ENCODE results near the gene PADI4.

The PADI4 gene, protein sequence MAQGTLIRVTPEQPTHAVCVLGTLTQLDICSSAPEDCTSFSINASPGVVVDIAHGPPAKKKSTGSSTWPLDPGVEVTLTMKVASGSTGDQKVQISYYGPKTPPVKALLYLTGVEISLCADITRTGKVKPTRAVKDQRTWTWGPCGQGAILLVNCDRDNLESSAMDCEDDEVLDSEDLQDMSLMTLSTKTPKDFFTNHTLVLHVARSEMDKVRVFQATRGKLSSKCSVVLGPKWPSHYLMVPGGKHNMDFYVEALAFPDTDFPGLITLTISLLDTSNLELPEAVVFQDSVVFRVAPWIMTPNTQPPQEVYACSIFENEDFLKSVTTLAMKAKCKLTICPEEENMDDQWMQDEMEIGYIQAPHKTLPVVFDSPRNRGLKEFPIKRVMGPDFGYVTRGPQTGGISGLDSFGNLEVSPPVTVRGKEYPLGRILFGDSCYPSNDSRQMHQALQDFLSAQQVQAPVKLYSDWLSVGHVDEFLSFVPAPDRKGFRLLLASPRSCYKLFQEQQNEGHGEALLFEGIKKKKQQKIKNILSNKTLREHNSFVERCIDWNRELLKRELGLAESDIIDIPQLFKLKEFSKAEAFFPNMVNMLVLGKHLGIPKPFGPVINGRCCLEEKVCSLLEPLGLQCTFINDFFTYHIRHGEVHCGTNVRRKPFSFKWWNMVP

DNA sequence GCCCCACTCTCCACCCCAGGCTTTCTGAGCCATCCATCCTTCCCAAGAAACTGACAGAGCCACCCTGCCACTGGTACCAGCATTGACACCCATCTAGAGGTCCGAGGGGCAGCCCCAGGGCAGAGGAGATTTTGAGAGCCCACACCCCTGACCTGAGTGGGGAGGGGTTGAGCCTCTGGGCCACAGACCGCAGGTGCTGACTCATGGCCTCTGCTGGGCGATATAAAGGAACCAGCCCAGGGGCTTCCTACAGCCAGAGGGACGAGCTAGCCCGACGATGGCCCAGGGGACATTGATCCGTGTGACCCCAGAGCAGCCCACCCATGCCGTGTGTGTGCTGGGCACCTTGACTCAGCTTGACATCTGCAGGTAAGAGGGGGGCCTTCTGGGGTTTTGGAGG, at the start of gene PADI4:
Gene PADI4, plus strand, starts transcription at position 252 of the 400 bp plus-strand sequence. Its CDS starts 26 bp downstream, at position 278.
- DNase-seq (ENCODE audit: low read depth in 3 of 3), result no peak

GRCh38 chr1:17258758-17259130, 49.3 kb upstream of the PADI4 start:
- no peak for DNase-seq (ENCODE audit: low read depth in 3 of 3)

- DNase-seq (ENCODE audit: low read depth in 3 of 3), result no peak
Observed at GRCh38 chr1:17259233-17259873, 48.6 kb upstream of the PADI4 start.

DNA sequence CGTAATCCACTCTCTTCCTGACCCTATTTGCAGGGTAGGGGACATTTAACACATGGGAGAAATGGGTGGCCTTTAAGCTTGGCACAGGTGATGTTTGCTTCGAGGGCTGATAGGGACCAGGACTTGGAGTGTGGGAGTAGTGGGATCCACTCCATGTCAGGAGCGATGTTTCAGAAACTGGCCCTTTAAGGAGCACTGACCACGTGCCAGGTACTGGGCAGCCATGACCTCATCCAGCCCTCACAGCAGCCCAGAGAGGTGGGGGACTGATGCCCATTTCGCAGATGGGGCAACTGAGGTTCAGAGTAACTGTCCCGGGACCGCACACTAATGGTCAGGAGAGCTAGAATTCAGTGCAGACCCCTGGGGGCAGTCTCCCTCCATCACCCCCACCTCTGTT, 47.7 kb upstream of the PADI4 start:
- DNase-seq (ENCODE audit: low read depth in 3 of 3), result no peak

DNA sequence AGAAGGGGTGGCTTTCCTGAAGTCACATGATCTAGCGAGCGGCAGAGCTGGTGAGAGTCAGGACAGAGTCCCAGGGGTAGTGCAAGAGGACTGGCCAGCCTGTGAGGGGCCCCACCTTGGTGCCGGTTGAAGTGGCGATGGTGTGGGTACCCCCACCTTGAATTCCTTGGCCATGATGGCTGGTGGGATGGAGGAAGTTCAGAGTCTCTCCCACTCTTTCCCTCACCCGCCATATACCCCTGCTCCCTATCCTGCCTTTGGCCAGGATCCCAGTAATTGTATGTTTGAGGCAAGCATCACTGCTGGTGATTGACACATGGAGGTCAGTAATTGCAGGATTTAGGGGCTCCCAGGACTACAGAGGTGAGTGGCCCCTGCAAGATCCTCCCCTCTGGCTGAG, 47.3 kb upstream of the PADI4 start:
- DNase-seq (ENCODE audit: low read depth in 3 of 3), result no peak

GRCh38 chr1:17263936-17264335, 44.1 kb upstream of the PADI4 start:
- no peak for DNase-seq (ENCODE audit: low read depth in 3 of 3)

GRCh38 chr1:17264470-17264869, 43.5 kb upstream of the PADI4 start:
- no peak for DNase-seq (ENCODE audit: low read depth in 3 of 3)

DNA sequence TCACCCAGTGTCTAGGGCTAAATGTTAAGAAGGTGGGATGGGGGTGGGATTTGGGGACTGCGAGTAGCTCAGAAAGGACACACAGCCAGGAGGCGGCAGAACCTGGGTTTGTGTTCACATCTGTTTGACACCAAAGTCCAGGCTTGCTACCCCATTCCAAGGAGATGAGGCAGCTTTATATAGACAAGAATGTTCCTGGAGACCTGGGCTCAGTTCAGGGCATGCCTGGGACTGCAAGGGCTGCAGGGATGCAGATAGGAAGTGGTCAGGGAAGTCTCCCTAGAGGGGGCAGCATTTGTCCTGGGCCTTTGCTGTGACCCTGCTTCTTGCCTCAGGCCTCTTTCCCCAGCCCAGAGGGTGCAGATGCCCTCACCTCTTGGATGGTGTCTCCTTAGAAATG, 42.8 kb upstream of the PADI4 start:
- DNase-seq (ENCODE audit: low read depth in 3 of 3), result no peak

DNA sequence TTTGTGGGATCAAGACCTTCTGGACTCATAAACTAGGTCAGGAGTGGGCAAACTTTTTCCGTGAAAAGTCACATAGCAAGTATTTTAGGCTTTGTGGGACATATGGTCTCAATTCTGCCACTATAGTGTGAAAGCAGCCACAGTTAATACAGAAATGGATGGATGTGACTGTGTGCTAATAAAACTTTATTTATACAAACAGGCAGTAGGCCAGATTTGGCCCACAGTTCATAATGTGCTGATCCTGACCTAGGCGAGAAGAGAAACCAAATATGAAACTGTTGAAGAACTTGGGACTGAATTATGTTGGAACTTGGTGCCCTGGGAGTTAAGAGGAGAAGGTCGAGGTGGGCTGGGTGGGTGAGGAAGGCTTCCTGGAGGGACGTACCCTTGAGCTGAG, 42.0 kb upstream of the PADI4 start:
- DNase-seq (ENCODE audit: low read depth in 3 of 3), result no peak

GRCh38 chr1:17270891-17271765, 36.9 kb upstream of the PADI4 start:
- no peak for DNase-seq (ENCODE audit: low read depth in 3 of 3)

DNA sequence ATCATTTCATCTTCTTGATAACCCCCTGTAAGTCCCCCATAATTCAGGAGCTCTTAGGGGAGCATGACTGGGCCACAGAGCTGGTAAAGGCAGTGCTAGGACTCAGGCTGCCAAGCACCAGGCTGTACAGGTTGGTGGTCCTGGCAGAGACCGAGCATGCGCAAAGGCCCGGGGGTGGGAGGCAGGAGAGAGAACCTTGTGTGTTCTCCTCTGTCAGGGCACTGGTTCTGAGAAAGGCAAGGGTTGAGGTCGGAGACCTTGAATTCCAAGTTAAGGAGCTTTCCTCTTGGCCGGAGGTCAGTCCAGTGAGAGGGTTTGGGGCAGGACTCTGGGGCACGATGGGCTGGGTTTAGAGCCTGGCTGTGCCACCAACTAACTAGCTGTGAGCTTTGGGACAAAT, 35.9 kb upstream of the PADI4 start:
- DNase-seq (ENCODE audit: low read depth in 3 of 3), result no peak

DNA sequence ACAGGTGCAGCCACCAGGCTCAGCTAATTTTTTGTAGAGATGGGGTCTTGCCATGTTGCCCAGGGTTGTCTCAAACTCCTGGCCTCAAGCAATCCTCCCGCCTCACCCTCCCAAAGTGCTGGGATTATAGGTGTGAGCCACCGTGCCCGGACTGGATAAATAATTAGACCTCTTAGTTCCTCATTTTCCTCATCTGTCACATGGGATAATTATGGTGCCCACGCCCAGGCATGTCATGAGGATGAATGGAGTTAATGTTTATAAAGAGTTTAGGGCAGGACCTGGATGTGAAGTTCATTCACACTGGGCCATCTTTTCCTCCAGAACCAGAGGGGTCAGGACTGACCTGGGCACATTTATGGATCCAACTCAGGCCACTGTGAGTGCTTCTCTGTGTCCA, 35.4 kb upstream of the PADI4 start:
- no peak for DNase-seq (ENCODE audit: low read depth in 3 of 3)

GRCh38 chr1:17273096-17273495, 34.9 kb upstream of the PADI4 start:
- no peak for DNase-seq (ENCODE audit: low read depth in 3 of 3)

GRCh38 chr1:17274186-17275170, 33.5 kb upstream of the PADI4 start:
- peak; percentile 19 to 29 (median 19) for DNase-seq (ENCODE audit: low read depth in 3 of 3)

DNA sequence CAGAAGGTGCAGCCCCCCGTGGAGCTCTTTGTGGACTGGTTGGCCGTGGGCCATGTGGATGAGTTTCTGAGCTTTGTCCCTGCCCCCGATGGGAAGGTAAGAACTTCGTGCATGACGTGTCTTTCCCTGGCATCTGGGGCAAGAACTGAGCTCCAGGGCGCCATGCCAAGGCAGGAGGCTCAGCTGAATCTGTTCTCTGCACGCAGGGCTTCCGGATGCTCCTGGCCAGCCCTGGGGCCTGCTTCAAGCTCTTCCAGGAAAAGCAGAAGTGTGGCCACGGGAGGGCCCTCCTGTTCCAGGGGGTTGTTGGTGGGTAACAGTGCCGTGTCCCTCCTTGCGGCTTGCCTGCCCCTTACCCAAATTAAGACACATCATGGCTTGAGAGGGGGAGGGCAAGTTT, 31.4 kb upstream of the PADI4 start:
- DNase-seq (ENCODE audit: low read depth in 3 of 3), result no peak

DNA sequence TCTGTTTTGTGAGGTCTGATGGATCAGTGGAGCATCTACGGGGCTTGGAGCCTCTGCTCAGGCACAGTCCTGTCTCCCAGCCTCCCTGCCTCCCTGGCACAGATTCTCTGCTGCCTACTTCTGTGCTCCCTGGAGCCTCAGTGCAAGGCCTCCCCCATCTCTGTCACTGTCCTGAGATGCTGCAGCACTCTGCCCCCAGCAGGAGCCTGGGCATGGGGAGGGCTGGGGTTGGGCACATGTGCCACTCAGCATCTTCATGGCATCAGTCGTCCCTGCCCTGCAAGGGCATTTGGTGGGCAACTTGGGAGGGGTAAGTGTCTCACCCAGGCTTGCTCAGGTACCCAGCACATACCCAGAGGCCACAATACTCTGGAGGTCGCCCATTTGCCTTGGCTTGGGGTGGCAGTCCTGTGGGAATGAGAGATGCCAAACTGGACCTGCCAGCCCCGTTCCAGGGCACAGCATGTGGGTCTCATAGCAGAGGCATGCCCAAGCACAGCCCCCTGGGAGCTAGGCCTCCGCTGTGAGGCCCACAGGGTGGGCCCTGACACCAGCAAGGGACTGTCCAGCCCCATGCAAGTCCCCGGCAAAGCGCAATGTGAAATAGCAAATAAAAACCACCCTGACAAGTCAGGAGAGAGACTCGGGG, 30.4 kb upstream of the PADI4 start:
- DNase-seq (ENCODE audit: low read depth in 3 of 3), result no peak

DNA sequence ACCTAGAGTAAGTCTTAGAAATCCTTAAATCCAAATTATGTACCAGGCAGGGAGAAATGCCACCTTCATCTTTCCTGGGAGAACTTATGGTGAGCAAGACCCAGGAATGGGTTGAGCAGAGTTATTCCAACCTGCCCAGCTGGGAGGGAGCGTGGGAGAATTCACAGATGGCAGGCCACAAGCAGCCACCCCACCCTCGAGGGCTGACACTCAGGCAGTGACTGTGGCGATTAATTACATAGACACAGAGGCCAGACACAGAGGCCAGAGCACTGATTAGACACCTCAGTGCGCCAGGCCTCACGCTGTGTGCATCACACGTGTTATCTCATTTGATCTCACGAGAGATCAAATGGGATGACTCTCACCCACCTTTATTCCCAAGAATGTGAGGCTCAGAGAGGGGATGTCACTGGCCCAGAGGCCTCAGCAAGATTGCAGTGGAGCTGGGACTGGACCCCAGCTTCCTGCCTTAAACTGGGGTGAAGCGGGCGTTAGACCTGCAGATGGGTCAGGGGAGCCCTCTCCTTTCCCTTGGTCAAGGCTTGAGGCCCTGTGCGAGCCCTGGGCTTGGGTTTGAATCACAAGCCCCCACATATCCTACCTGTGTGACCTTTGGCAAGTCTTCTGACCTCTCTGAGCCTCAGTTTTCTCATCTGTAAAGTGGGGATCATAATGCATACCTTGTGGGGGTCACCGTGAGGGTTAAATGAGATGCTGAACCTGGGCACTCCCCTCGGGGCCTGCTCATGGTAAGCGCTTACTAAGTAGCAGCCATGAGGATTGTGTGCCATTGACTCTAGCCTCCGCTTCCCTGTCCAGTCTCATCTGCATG, 28.8 kb upstream of the PADI4 start:
- no peak for DNase-seq (ENCODE audit: low read depth in 3 of 3)

DNA sequence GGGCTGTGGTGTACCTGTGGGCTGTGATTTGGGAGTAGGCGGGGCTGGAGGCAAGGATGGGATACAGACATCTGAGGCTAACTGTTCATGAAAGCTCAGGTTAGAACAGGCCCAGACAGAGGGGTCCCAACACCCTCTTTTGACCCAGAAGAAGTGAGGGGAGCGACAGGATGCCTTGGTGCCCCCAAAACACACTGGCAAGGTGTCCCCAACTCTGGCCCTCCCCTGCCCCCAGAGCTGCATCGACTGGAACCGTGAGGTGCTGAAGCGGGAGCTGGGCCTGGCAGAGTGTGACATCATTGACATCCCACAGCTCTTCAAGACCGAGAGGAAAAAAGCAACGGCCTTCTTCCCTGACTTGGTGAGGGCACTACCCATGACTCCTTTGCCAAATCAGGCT, 27.6 kb upstream of the PADI4 start:
- DNase-seq (ENCODE audit: low read depth in 3 of 3), result no peak

- DNase-seq (ENCODE audit: low read depth in 3 of 3), result no peak
Observed at GRCh38 chr1:17280894-17281293, 27.1 kb upstream of the PADI4 start.
